Stimulated activated CD4-positive, alpha-beta T cell treated with anti-CD3 and anti-CD28 coated beads, Interleukin-2, amount 100 ng/mL, for 48 hours (primary cell): ENCODE measurements around the gene KLRF1.
A peak's percentile ranks its signal among the peaks of the same experiment; 100 is the strongest.

ENCODE experiments used
- DNase-seq, 2 donors: peaks; one replicate each; pipeline ENCODE4 v3.0.0-alpha.2; 2020

KLRF1 gene

GRCh38 chr12:9809866-9810265 lies 17.4 kb upstream of the KLRF1 start:
- no peak for DNase-seq

GRCh38 chr12:9810671-9811070 lies 16.6 kb upstream of the KLRF1 start:
- DNase-seq = no peak

- no peak for DNase-seq
These were observed 15.7 kb upstream of the KLRF1 start for GRCh38 chr12:9811621-9812020.

- DNase-seq = peak; percentile 93 to 96
These were observed 13.2 kb upstream of the KLRF1 start for GRCh38 chr12:9813821-9814798.

- DNase-seq = no peak
These were observed 6.9 kb upstream of the KLRF1 start for GRCh38 chr12:9820281-9820930.

GRCh38 chr12:9829483-9829882 lies 2.2 kb downstream of the KLRF1 start:
- DNase-seq = no peak

GRCh38 chr12:9829982-9830381 lies 2.7 kb downstream of the KLRF1 start:
- no peak for DNase-seq

- no peak for DNase-seq
These were observed 4.4 kb downstream of the KLRF1 start for GRCh38 chr12:9831720-9832119.

- no peak for DNase-seq
These were observed 16.1 kb downstream of the KLRF1 start for GRCh38 chr12:9843407-9843806.

- DNase-seq = no peak
These were observed 21.6 kb downstream of the KLRF1 start for GRCh38 chr12:9848899-9849298.

- no peak for DNase-seq
These were observed 23.8 kb downstream of the KLRF1 start for GRCh38 chr12:9851050-9851449.

GRCh38 chr12:9851927-9852326 lies 24.6 kb downstream of the KLRF1 start:
- no peak for DNase-seq

- no peak for DNase-seq
These were observed 28.9 kb downstream of the KLRF1 start for GRCh38 chr12:9856151-9856550.

GRCh38 chr12:9856894-9857293 lies 29.6 kb downstream of the KLRF1 start:
- DNase-seq = no peak

GRCh38 chr12:9858135-9858534 lies 30.9 kb downstream of the KLRF1 start:
- DNase-seq = no peak

- DNase-seq = no peak
These were observed 37.8 kb downstream of the KLRF1 start for GRCh38 chr12:9864913-9865675.

GRCh38 chr12:9866860-9867269 lies 39.6 kb downstream of the KLRF1 start:
- no peak for DNase-seq

GRCh38 chr12:9867531-9867930 lies 40.2 kb downstream of the KLRF1 start:
- no peak for DNase-seq

- DNase-seq = no peak
These were observed 41.1 kb downstream of the KLRF1 start for GRCh38 chr12:9868311-9868801.

- DNase-seq = no peak
These were observed 41.6 kb downstream of the KLRF1 start for GRCh38 chr12:9868951-9869306.

GRCh38 chr12:9869307-9870161 lies 42.3 kb downstream of the KLRF1 start, which contains the start of gene CLEC2B:
Gene CLEC2B, minus strand, starts transcription at chr12:9869354.
- DNase-seq = no peak

- DNase-seq = no peak
These were observed 43.1 kb downstream of the KLRF1 start for GRCh38 chr12:9870286-9870866.
